ENCODE measurements around the gene FIBP. TPM values are rescaled to one million over a fixed set of nuclear protein-coding genes. Genes with fewer than 3 reads are reported as not detected.

Gene FIBP
- total and polyA plus RNA-seq, 9 donors: 32.5 to 74.2 (median 44.2) TPM

DNA sequence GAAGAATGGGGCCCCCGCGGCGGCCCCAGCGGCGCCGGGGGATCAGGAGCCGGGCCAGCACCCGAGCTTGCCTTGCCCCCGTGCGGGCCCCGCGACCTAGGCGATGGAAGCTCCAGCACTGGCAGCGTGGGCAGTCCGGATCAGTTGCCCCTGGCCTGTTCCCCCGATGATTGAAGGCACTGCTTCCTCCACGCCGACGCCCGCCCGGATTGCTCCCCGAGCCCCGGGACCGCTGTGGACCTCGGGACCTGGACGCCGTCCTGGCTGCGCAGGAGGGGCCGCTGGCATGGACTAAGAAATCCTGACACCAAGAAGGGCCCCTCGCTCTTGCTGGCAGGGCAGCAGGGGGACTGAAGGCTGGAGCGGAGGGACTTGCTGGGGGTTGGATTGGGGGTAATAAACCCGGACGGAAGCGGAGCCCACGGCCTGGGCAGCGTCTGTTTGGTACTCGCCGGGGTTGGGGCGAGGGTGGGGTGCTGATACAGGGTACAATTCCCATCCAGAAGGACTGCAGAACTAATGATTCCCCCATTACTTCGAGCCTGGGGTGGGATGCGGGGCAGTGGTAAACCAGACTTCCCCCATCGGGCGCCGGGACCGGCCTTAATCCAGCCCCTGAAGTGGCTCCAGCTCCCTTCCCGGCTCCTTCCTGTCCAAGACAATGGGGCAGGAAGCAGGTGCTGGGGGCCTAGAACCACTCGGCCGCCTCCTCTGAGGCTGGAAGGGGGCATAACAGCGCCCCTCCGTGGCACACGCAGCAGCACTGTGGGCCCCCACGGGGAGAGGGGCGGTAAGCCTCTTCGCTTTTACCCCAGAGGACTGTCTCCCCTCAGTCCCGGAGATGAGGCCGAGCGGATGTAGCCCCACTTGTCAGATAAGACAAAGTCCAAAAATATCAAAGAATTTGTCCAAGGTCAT, 3.2 kb upstream of the FIBP start:
- H3K4me1 ChIP-seq (ENCODE audit: insufficient read depth): peaks cover 21% of the 10 kb centered on the region
- WGBS, 3 donors: 1 to 4% (median 1%) methylated on average over 40 to 57 of the region's 57 CpGs

DNA sequence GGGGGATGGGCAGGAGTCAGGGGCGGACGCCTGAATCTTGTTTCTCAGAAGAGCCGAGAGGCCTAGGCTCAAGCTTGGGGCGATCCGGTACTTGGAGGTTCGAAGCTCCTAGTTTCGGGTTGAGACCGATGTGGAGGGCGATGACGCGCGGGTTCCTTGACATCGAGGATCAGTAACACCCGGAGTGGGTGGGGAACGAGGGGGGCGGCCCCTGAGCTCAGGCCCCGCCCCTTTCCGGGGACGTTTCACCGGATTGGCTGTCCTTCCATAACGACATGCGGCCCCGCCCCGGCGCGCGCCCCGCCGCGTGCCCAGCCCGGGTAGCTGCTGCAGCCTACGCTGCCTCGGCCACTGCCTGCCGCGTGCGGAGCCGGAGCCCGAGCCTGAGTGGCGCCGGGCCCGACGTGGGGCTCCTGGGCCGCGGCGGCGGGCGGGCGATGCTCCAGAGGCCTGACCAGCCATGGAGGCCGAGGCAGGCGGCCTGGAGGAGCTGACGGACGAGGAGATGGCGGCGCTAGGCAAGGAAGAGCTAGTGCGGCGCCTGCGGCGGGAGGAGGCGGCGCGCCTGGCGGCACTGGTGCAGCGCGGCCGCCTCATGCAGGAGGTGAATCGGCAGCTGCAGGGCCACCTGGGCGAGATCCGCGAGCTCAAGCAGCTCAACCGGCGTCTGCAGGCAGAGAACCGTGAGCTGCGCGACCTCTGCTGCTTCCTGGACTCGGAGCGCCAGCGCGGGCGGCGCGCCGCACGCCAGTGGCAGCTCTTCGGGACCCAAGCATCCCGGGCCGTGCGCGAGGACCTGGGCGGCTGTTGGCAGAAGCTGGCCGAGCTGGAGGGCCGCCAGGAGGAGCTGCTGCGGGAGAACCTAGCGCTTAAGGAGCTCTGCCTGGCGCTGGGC, 2.3 kb upstream of the FIBP start, which contains the start of gene CCDC85B:
TSS of gene CCDC85B (plus strand) at position 350 of the 895 bp plus-strand sequence. CDS start at position 461, 111 bp downstream.
- Histone ChIP-seq H3K4me3 (peak within 1 kb of the TSS; percentile 55), H3K36me3 (no peaks in the 10 kb centered on the region), H3K9me3 (no peaks in the 10 kb centered on the region), H3K4me1 (ENCODE audit: insufficient read depth) (peaks cover 21% of the 10 kb centered on the region), H3K27ac (peak within 1 kb of the TSS; percentile 91 to 95), H3K27me3 (no peaks in the 10 kb centered on the region)
- WGBS, 3 donors: 0% methylated on average over 67 to 94 of the region's 94 CpGs
- intact Hi-C loops (cut with DNase I): no loop called here
- peak; percentile 99 to 100 (median 99) for DNase-seq
- TF ChIP-seq EP300 (IDR thresholded peaks at IDR 0.05) (peak; percentile 15), POLR2A (IDR thresholded peaks at IDR 0.05) (peak; percentile 96)
- TF ChIP-seq, protein P1, sequence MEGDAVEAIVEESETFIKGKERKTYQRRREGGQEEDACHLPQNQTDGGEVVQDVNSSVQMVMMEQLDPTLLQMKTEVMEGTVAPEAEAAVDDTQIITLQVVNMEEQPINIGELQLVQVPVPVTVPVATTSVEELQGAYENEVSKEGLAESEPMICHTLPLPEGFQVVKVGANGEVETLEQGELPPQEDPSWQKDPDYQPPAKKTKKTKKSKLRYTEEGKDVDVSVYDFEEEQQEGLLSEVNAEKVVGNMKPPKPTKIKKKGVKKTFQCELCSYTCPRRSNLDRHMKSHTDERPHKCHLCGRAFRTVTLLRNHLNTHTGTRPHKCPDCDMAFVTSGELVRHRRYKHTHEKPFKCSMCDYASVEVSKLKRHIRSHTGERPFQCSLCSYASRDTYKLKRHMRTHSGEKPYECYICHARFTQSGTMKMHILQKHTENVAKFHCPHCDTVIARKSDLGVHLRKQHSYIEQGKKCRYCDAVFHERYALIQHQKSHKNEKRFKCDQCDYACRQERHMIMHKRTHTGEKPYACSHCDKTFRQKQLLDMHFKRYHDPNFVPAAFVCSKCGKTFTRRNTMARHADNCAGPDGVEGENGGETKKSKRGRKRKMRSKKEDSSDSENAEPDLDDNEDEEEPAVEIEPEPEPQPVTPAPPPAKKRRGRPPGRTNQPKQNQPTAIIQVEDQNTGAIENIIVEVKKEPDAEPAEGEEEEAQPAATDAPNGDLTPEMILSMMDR (IDR thresholded peaks at IDR 0.05): peak in 2 of 3 donors; percentile 40 to 61

More for the DNA sequence above, 3.2 kb upstream of the FIBP start:
- no peaks in the 10 kb centered on the region for H3K27me3 ChIP-seq
- no peaks in the 10 kb centered on the region for H3K36me3 ChIP-seq
- H3K27ac ChIP-seq: peak overlapping the region; percentile 91 to 95
- no peaks in the 10 kb centered on the region for H3K9me3 ChIP-seq
- intact Hi-C loops (cut with DNase I): no loop called here
- TF ChIP-seq POLR2A (IDR thresholded peaks at IDR 0.05) (no peak), EP300 (IDR thresholded peaks at IDR 0.05) (no peak)
- TF ChIP-seq, protein P1 (IDR thresholded peaks at IDR 0.05): no peak
- peak in 4 of 5 donors; percentile 55 to 69 (median 62) for DNase-seq
- peak overlapping the region; percentile 55 for H3K4me3 ChIP-seq

- WGBS, 3 donors: 2 to 4% (median 3%) methylated on average over 18 to 23 of the region's 23 CpGs
- TF ChIP-seq, protein P1 (IDR thresholded peaks at IDR 0.05): no peak
- TF ChIP-seq POLR2A (IDR thresholded peaks at IDR 0.05) (no peak), EP300 (IDR thresholded peaks at IDR 0.05) (no peak)
- Histone ChIP-seq H3K4me1 (ENCODE audit: insufficient read depth) (peaks cover 17% of the 10 kb centered on the region), H3K36me3 (no peaks in the 10 kb centered on the region), H3K9me3 (no peaks in the 10 kb centered on the region), H3K27ac (peak overlapping the region; percentile 60 to 95), H3K4me3 (peak overlapping the region; percentile 55), H3K27me3 (no peaks in the 10 kb centered on the region)
- DNase-seq: peak in 1 of 5 donors; percentile 42
- intact Hi-C loops (cut with DNase I): loop anchor here in 2 of 4 donors (2.0 to 10.0 kb wide), 4 partner anchors 31 to 1227 kb away; partner anchors contain the start of genes SART1 (in 2 of the 2), C11orf68 (in 1 of the 2), DRAP1 (in 1 of the 2) and KDM2A (in 1 of the 2)
Observed at GRCh38 chr11:65887723-65888162, 528 bp downstream of the FIBP start.

Data from ovary (tissue), 9 donors.